B cell (primary cell): ENCODE results near the gene TBC1D20. TPM values are rescaled to one million over a fixed set of nuclear protein-coding genes. Genes with fewer than 3 reads are reported as not detected.
A peak's percentile ranks its signal among the peaks of the same experiment; 100 is the strongest.

Source experiments
- ATAC-seq: fragments of 200-7000 bp; cut with Tn5 transposase; one replicate; pipeline ENCODE4 v1.10.0; 2021; ENCODE audit warnings: low read depth, mild to moderate bottlenecking, moderate number of reproducible peaks, moderate library complexity
- CTCF ChIA-PET: fragments of 350-600 bp; sonication (Branson Sonifier 250); formaldehyde crosslinking; loops from one replicate; lab custom pipeline; 2021; ENCODE audit warnings: antibody characterized with exemption, inconsistent platforms; lab: Charles Lee
- POLR2A ChIA-PET: fragments of 350-600 bp; sonication (Branson Sonifier 250); formaldehyde crosslinking; loops from one replicate; lab custom pipeline; 2021; ENCODE audit warnings: antibody characterized with exemption; lab: Charles Lee
- DNase-seq: peaks from one replicate; pipeline ENCODE4 v3.0.0; 2013
- H2AFZ ChIP-seq: 2 replicates; pipeline ENCODE4 v1.6.1; 2012; ENCODE audit warnings: mild to moderate bottlenecking, low read depth, low read length; ENCODE audit not compliant: insufficient read depth, poor library complexity, severe bottlenecking
- H3K27ac ChIP-seq, 2 donors: 1 replicate in 1 of 2; 2 replicates in 1 of 2; pipeline ENCODE4 v1.5.1; 2012 to 2013; ENCODE audit warnings: low read length in 2 of 2, mild to moderate bottlenecking in 2 of 2, moderate library complexity in 1 of 2
- H3K27me3 ChIP-seq, 4 experiments: fragments of 200-600 bp in 1 of 4; sonication (generic) in 1 of 4; replicated peaks in 1 of 4; 1 replicate in 2 of 4; 2 replicates in 2 of 4; pipeline versions ENCODE4 v1.6.1 to v1.7.0; 2013 to 2016; ENCODE audit warnings: low read length in 3 of 4, mild to moderate bottlenecking in 2 of 4, mixed read lengths in 1 of 4, moderate library complexity in 1 of 4; ENCODE audit not compliant: insufficient read depth in 4 of 4, control insufficient read depth in 3 of 4; ENCODE audit errors: control extremely low read depth in 1 of 4
- H3K36me3 ChIP-seq, 2 experiments: replicated peaks in 1 of 2; 1 replicate in 1 of 2; 2 replicates in 1 of 2; pipeline versions ENCODE4 v1.6.1 to v1.7.1; 2013; ENCODE audit warnings: low read length in 1 of 2; ENCODE audit not compliant: insufficient read depth in 2 of 2, control insufficient read depth in 1 of 2; ENCODE audit errors: control extremely low read depth in 1 of 2, extremely low read depth in 1 of 2
- H3K4me1 ChIP-seq, 2 donors: fragments of 200-600 bp in 1 of 2; sonication (generic) in 1 of 2; 1 replicate in 1 of 2; 2 replicates in 1 of 2; pipeline versions ENCODE4 v1.5.1 to v1.6.1; 2013 to 2017; ENCODE audit warnings: low read length in 2 of 2; ENCODE audit not compliant: control insufficient read depth in 2 of 2, insufficient read depth in 2 of 2
- H3K4me2 ChIP-seq: replicated peaks from 2 replicates; pipeline ENCODE3; 2012; ENCODE audit warnings: mild to moderate bottlenecking, low read depth, low read length; ENCODE audit not compliant: poor library complexity, severe bottlenecking
- H3K4me3 ChIP-seq, 5 experiments: fragments of 200-600 bp in 1 of 5; sonication (generic) in 1 of 5; 1 replicate in 3 of 5; 2 replicates in 2 of 5; pipeline versions ENCODE4 v1.5.1 to v1.7.0; 2011 to 2016; ENCODE audit warnings: low read length in 4 of 5, mild to moderate bottlenecking in 4 of 5, low read depth in 2 of 5, control low read depth in 1 of 5, moderate library complexity in 1 of 5; ENCODE audit not compliant: insufficient read depth in 1 of 5; ENCODE audit errors: control extremely low read depth in 1 of 5, extremely low read depth in 1 of 5
- H3K79me2 ChIP-seq: fragments of 200-600 bp; sonication (generic); one replicate; pipeline ENCODE4 v1.6.0; 2016; ENCODE audit warnings: low read length; ENCODE audit not compliant: control insufficient read depth, insufficient read depth
- H3K9ac ChIP-seq: fragments of 200-600 bp; sonication (generic); 2 replicates; pipeline ENCODE4 v1.6.1; 2017; ENCODE audit warnings: mild to moderate bottlenecking, low read length, moderate library complexity
- H3K9me3 ChIP-seq, 3 donors: one replicate each; pipeline versions ENCODE4 v1.6.1 to v1.7.1; 2013; ENCODE audit warnings: low read length in 2 of 3; ENCODE audit not compliant: control insufficient read depth in 2 of 3, insufficient read depth in 1 of 3; ENCODE audit errors: control extremely low read depth in 1 of 3
- H4K20me1 ChIP-seq: 2 replicates; pipeline ENCODE4 v1.6.0; 2012; ENCODE audit warnings: mild to moderate bottlenecking, low read length; ENCODE audit not compliant: insufficient read depth, control insufficient read depth, poor library complexity, severe bottlenecking
- H3K27ac Mint-ChIP-seq: one replicate; pipeline ENCODE4 v1.8.0; 2021; ENCODE audit warnings: mixed read lengths
- H3K27me3 Mint-ChIP-seq: one replicate; pipeline ENCODE4 v1.8.0; 2021; ENCODE audit warnings: mixed read lengths
- H3K4me1 Mint-ChIP-seq: one replicate; pipeline ENCODE4 v1.8.0; 2021; ENCODE audit warnings: mixed read lengths
- H3K4me3 Mint-ChIP-seq: one replicate; pipeline ENCODE4 v1.8.0; 2021; ENCODE audit warnings: mixed read lengths
- H3K9me3 Mint-ChIP-seq: one replicate; pipeline ENCODE4 v1.8.0; 2022; ENCODE audit warnings: mixed read lengths; ENCODE audit not compliant: insufficient read depth
- EZH2 ChIP-seq: IDR thresholded peaks from 2 replicates; pipeline ENCODE4 v1.6.1; 2012; ENCODE audit warnings: borderline replicate concordance, low read depth, mild to moderate bottlenecking, moderate library complexity, low read length; ENCODE audit not compliant: insufficient read depth, poor library complexity, severe bottlenecking
- WGBS: methylation state at CpG from one replicate; pipeline ENCODE4 v1.1.5; 2013; ENCODE audit warnings: missing lambda C conversion rate; ENCODE audit not compliant: insufficient coverage; 5-methylcytosine and 5-hydroxymethylcytosine counted together
- intact Hi-C: fragments of 100-400 bp; cut with micrococcal nuclease; formaldehyde crosslinking; loops from one replicate; pipeline ENCODE4 v1.10.0; 2022
- polyA plus RNA-seq: library from polyadenylated mRNA; depleted of rRNA; stranded (reverse); fragments of >200 nt; gene quantifications from 2 replicates; pipeline ENCODE4 v1.2.3, GENCODE V29; 2012
- total RNA-seq, 2 donors: library from RNA; stranded (reverse); fragments of 120-200 nt in 1 of 2; gene quantifications; 1 replicate in 1 of 2; 2 replicates in 1 of 2; pipeline versions ENCODE4 v1.2.3 to v1.2.4, GENCODE V29; 2013 to 2022
- TF ChIP-seq, protein P1 (sequence below): fragments of 200-600 bp; IDR thresholded peaks from one replicate; pipeline ENCODE4 v1.8.0; 2022; ENCODE audit warnings: antibody characterized with exemption, mild to moderate bottlenecking

Gene TBC1D20
- total and polyA plus RNA-seq, 2 donors (not counting 1 experiment from before 2014, with no cell fraction given): 31.7 to 40.0 TPM

DNA sequence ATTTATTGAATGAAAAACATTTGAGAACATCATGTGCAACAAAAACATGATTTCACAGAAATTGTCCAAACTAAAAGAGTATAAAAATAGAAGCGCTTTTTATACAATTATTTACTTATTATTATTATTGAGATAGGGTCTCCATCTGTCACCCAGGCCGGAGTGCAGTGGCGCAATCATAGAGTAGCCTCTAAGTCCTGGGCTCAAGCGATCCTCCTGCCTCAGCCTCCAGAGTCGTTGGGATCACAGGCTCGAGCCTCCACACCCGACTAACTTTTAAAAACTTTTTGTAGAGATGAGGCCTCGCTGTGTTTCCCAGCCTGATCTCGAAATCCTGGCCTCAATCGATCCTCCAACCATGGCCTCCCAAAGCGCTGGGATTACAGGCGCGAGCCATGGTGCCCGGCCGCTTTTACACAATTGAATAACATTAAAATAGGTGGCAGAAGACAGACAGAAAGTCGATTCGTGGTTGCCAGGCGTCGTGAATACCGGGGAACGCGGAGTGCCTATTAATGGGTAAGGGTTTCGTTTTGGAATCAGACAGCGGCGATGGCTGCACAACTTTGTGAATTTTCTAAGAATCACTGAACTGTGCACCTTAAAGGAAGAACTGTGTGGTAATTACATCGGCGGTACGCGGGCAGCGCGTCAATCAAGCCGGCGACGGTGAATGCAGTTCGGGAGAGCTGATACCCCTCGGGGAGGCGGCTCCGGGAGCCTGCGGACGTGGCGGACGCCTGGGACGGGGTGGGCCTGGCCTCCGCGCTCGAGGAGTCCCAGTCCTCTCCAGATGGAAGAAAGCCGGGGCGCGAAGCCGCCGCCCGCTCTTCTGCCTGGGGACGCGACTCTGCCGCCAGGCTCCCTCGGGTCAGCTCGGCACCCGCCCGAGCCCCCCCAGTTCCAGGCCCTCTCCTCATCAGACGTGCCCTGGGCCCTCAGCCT is 807 bp downstream of the TBC1D20 start:
- Mint-ChIP-seq H3K9me3 (no peaks in the 10 kb centered on the region), H3K4me1 (peaks cover 38% of the 10 kb centered on the region), H3K27me3 (no peaks in the 10 kb centered on the region), H3K27ac (peak overlapping the region; percentile 95), H3K4me3 (peak overlapping the region; percentile 94)
- Histone ChIP-seq H3K9ac (peak overlapping the region; percentile 86), H3K4me1 (peaks cover 14 to 17% of the 10 kb centered on the region in 2 donors), H4K20me1 (peaks cover 36% of the 10 kb centered on the region), H2AFZ (peak overlapping the region; percentile 84), H3K36me3 (no peaks in the 10 kb centered on the region), H3K27ac (peak overlapping the region; percentile 61 to 85), H3K9me3 (no peaks in the 10 kb centered on the region), H3K27me3 (no peaks in the 10 kb centered on the region), H3K79me2 (peaks cover 49% of the 10 kb centered on the region), H3K4me3 (peak overlapping the region; percentile 58 to 83 (median 76)), H3K4me2 (peak overlapping the region; percentile 76)
- ATAC-seq (peak; percentile 12), DNase-seq (no peak)
- intact Hi-C loops: loop anchor here (1.0 to 2.0 kb wide), 6 partner anchors 18 to 371 kb away; partner anchors contain the start of genes CSNK2A1, FAM110A and SOX12
- TF ChIP-seq, protein P1, sequence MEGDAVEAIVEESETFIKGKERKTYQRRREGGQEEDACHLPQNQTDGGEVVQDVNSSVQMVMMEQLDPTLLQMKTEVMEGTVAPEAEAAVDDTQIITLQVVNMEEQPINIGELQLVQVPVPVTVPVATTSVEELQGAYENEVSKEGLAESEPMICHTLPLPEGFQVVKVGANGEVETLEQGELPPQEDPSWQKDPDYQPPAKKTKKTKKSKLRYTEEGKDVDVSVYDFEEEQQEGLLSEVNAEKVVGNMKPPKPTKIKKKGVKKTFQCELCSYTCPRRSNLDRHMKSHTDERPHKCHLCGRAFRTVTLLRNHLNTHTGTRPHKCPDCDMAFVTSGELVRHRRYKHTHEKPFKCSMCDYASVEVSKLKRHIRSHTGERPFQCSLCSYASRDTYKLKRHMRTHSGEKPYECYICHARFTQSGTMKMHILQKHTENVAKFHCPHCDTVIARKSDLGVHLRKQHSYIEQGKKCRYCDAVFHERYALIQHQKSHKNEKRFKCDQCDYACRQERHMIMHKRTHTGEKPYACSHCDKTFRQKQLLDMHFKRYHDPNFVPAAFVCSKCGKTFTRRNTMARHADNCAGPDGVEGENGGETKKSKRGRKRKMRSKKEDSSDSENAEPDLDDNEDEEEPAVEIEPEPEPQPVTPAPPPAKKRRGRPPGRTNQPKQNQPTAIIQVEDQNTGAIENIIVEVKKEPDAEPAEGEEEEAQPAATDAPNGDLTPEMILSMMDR: no peak
- TF ChIP-seq EZH2: no peak
- ChIA-PET POLR2A (interaction anchor here (0.7 to 2.3 kb wide), 4 partner anchors 21 to 80 kb away, joined by 4 to 7 read pairs (median 4); partner anchors contain the start of gene RBCK1), CTCF (interaction anchor here (0.8 to 1.4 kb wide), 4 partner anchors 12 to 107 kb away, joined by 3 to 4 read pairs (median 3); no protein-coding TSS in a partner anchor)
- 9% methylated on average over 56 of the region's 60 CpGs for WGBS
